ENCODE results near the gene FHL2.
"Not testable (repeated sequence)": the region's sequence is repeated elsewhere in the genome, so short reads cannot be mapped to it uniquely, and the experiment has no call there.

FHL2 gene

GRCh38 chr2:105427485-105427884 lies 28.6 kb upstream of the FHL2 start:
- TF ChIP-seq, protein P1, sequence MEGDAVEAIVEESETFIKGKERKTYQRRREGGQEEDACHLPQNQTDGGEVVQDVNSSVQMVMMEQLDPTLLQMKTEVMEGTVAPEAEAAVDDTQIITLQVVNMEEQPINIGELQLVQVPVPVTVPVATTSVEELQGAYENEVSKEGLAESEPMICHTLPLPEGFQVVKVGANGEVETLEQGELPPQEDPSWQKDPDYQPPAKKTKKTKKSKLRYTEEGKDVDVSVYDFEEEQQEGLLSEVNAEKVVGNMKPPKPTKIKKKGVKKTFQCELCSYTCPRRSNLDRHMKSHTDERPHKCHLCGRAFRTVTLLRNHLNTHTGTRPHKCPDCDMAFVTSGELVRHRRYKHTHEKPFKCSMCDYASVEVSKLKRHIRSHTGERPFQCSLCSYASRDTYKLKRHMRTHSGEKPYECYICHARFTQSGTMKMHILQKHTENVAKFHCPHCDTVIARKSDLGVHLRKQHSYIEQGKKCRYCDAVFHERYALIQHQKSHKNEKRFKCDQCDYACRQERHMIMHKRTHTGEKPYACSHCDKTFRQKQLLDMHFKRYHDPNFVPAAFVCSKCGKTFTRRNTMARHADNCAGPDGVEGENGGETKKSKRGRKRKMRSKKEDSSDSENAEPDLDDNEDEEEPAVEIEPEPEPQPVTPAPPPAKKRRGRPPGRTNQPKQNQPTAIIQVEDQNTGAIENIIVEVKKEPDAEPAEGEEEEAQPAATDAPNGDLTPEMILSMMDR (IDR thresholded peaks at IDR 0.05; ENCODE audit: insufficient read depth, low read length, poor library complexity, severe bottlenecking): no peak
- TF ChIP-seq EZH2phosphoT487 (conservative IDR thresholded peaks at IDR 0.05; ENCODE audit: low read length): no peak
- H3K4me2 ChIP-seq (ENCODE audit: low read depth, low read length, poor library complexity, severe bottlenecking): no peak overlapping the region
- no peaks in the 10 kb centered on the region for H3F3A ChIP-seq (ENCODE audit: insufficient read depth)
- no peaks in the 10 kb centered on the region for H3K79me2 ChIP-seq (ENCODE audit: insufficient read depth, low read length)
- no peaks in the 10 kb centered on the region for H3K9me3 ChIP-seq (ENCODE audit: insufficient read depth, low read length)
- no peaks in the 10 kb centered on the region for H3K36me3 ChIP-seq (ENCODE audit: low read length)
- H3K27ac ChIP-seq (ENCODE audit: low read depth, low read length): no peak overlapping the region
- no peak overlapping the region for H3K9ac ChIP-seq (ENCODE audit: low read length)
- no peak overlapping the region for H3K4me3 ChIP-seq (ENCODE audit: insufficient read depth, low read length, poor library complexity, severe bottlenecking)
- no peaks in the 10 kb centered on the region for H3K9me2 ChIP-seq (replicated peaks; ENCODE audit: insufficient read depth, low read length)
- no peaks in the 10 kb centered on the region for H3K27me3 ChIP-seq (ENCODE audit: low read length)
- H4K20me1 ChIP-seq (ENCODE audit: low read depth, low read length): no peaks in the 10 kb centered on the region
- H2AFZ ChIP-seq (ENCODE audit: low read depth, low read length, severe bottlenecking): no peak overlapping the region

GRCh38 chr2:105426626-105427292 lies 27.9 kb upstream of the FHL2 start:
- H3K79me2 ChIP-seq (ENCODE audit: insufficient read depth, low read length): no peaks in the 10 kb centered on the region
- H3K9me2 ChIP-seq (replicated peaks; ENCODE audit: insufficient read depth, low read length): no peaks in the 10 kb centered on the region
- H2AFZ ChIP-seq (ENCODE audit: low read depth, low read length, severe bottlenecking): no peak overlapping the region
- no peaks in the 10 kb centered on the region for H3K9me3 ChIP-seq (ENCODE audit: insufficient read depth, low read length)
- H3K4me3 ChIP-seq (ENCODE audit: insufficient read depth, low read length, poor library complexity, severe bottlenecking): no peak overlapping the region
- no peak overlapping the region for H3K4me2 ChIP-seq (ENCODE audit: low read depth, low read length, poor library complexity, severe bottlenecking)
- TF ChIP-seq, protein P1 (IDR thresholded peaks at IDR 0.05; ENCODE audit: insufficient read depth, low read length, poor library complexity, severe bottlenecking): no peak
- TF ChIP-seq EZH2phosphoT487 (conservative IDR thresholded peaks at IDR 0.05; ENCODE audit: low read length): no peak
- no peaks in the 10 kb centered on the region for H3K27me3 ChIP-seq (ENCODE audit: low read length)
- H3F3A ChIP-seq (ENCODE audit: insufficient read depth): no peaks in the 10 kb centered on the region
- H3K27ac ChIP-seq (ENCODE audit: low read depth, low read length): no peak overlapping the region
- no peak overlapping the region for H3K9ac ChIP-seq (ENCODE audit: low read length)
- no peaks in the 10 kb centered on the region for H3K36me3 ChIP-seq (ENCODE audit: low read length)
- H4K20me1 ChIP-seq (ENCODE audit: low read depth, low read length): no peaks in the 10 kb centered on the region

DNA sequence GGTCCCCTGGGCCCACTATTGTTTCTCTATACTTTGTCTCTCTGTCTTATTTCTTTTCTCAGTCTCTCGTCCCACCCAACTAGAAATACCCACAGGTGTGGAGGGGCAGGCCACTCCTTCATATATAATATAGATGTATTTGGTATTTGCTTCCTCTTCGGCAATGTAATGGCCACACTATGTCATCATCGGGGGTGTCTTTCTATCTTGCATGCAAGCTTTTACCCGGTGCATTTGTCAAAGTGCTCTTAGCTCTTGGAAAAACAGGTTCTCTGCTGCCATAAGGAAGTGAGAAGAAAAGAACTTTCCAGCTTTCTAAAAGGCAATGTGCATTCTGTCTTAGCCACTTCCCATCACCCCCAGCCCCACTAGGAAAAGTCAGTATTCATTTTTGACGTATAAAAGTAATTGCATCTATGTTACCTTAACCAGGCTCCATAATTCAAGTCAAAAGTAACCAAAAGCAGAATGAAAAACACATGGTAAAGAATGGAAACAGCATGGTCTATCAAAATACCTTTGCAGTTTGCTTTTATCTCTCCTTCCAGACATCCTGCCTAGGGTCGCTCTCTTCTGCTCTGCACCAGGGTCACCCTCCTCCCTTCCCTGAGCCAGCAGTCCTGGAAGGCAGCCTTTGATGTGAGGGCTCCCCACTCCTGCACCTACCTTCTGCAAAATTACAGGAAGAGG lies 27.2 kb upstream of the FHL2 start:
- Histone ChIP-seq H3K9me3 (ENCODE audit: insufficient read depth, low read length) (no peaks in the 10 kb centered on the region), H3K4me2 (ENCODE audit: low read depth, low read length, poor library complexity, severe bottlenecking) (no peak overlapping the region), H3K4me3 (ENCODE audit: insufficient read depth, low read length, poor library complexity, severe bottlenecking) (no peak overlapping the region), H3K36me3 (ENCODE audit: low read length) (no peaks in the 10 kb centered on the region), H3F3A (ENCODE audit: insufficient read depth) (no peaks in the 10 kb centered on the region), H3K9ac (ENCODE audit: low read length) (no peak overlapping the region), H3K9me2 (replicated peaks; ENCODE audit: insufficient read depth, low read length) (no peaks in the 10 kb centered on the region), H3K27me3 (ENCODE audit: low read length) (no peaks in the 10 kb centered on the region), H2AFZ (ENCODE audit: low read depth, low read length, severe bottlenecking) (no peak overlapping the region), H4K20me1 (ENCODE audit: low read depth, low read length) (no peaks in the 10 kb centered on the region), H3K79me2 (ENCODE audit: insufficient read depth, low read length) (no peaks in the 10 kb centered on the region), H3K27ac (ENCODE audit: low read depth, low read length) (no peak overlapping the region)
- TF ChIP-seq EZH2phosphoT487 (conservative IDR thresholded peaks at IDR 0.05; ENCODE audit: low read length): no peak
- TF ChIP-seq, protein P1 (IDR thresholded peaks at IDR 0.05; ENCODE audit: insufficient read depth, low read length, poor library complexity, severe bottlenecking): no peak

DNA sequence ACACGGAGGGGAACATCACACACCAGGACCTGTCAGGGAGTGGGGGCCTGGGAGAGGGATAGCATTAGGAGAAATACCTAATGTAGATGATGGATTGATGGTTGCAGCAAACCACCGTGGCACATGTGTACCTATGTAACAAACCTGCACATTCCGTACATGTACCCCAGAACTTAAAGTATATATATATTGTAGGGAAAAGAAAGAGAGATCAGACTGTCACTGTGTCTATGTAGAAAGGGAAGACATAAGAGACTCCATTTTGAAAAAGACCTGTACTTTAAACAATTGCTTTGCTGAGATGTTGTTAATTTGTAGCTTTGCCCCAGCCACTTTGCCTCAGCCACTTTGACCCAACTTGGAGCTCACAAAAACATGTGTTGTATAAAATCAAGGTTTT lies 26.0 kb upstream of the FHL2 start:
- H3K4me2 ChIP-seq (ENCODE audit: low read depth, low read length, poor library complexity, severe bottlenecking); H3K27ac ChIP-seq (ENCODE audit: low read depth, low read length); H3K9ac ChIP-seq (ENCODE audit: low read length); H3K79me2 ChIP-seq (ENCODE audit: insufficient read depth, low read length); H4K20me1 ChIP-seq (ENCODE audit: low read depth, low read length); H2AFZ ChIP-seq (ENCODE audit: low read depth, low read length, severe bottlenecking); H3K4me3 ChIP-seq (ENCODE audit: insufficient read depth, low read length, poor library complexity, severe bottlenecking); H3K36me3 ChIP-seq (ENCODE audit: low read length); H3F3A ChIP-seq (ENCODE audit: insufficient read depth); H3K9me2 ChIP-seq (replicated peaks; ENCODE audit: insufficient read depth, low read length); H3K27me3 ChIP-seq (ENCODE audit: low read length); H3K9me3 ChIP-seq (ENCODE audit: insufficient read depth, low read length): not testable (repeated sequence)

Measured in SU-DHL-6 (cell line).